Measurements from ENCODE around the gene SERPINE2.
A peak's percentile ranks its signal among the peaks of the same experiment; 100 is the strongest.
"Not testable (repeated sequence)": the region's sequence is repeated elsewhere in the genome, so short reads cannot be mapped to it uniquely, and the experiment has no call there.

SERPINE2 gene

DNA sequence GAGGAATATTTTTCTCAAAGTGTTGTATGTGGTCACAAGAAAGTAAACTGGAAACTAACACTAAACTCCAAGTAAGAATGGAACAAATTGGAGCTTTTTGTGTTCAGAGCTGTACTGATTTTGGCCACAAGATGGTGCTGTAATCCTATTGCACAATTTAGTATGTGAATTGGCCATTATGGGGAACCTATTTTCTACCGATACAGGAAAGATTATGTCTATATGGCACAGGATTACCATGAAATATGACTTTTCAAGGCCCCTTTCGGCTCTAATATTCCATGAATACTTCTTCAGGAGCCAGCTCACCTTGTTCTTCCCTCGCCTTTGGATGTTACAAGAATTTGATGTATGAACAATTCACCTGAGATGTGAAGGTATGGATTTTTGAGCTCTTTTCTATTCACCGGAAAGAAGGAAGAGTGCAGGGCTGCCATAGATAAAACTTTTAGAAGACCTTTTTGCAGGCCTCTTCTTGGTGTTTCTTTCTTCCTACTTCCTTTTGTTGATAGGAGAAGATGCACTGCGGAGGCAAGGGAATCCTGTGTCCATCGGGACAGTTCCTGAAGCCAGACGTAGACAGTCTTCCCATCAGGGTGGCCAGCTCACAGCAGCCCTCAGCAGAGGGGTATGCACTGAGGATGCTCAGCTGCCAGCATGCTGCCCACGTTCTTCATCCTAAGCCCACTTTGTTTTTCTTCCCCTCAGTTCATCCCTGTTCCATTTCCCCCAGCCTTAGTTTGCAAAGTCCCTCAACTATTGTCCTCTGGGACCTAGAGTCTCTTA, 68.5 kb downstream of the SERPINE2 start:
- peak; percentile 21 for DNase-seq

- no peak for DNase-seq
Measured at GRCh38 chr2:223969856-223970255, 69.2 kb downstream of the SERPINE2 start.

GRCh38 chr2:223969315-223969714, 69.8 kb downstream of the SERPINE2 start:
- no peak for DNase-seq

- no peak for DNase-seq
Measured at GRCh38 chr2:223967981-223968380, 71.1 kb downstream of the SERPINE2 start.

DNA sequence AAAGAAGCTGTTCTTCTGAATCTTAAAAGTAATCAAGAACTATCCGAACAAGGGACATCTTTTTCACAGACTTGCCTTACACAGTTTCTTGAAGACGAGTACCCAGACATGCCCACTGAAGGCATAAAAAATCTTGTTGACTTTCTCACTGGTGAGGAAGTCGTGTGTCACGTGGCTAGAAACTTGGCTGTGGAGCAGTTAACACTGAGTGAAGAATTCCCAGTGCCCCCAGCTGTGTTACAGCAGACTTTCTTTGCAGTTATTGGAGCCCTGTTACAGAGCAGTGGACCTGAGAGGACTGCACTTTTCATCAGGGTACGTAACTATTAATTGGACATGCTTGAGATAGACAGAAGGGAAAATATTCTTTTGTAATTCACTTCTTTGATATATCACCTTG, 79.4 kb downstream of the SERPINE2 start:
- DNase-seq, result no peak

DNA sequence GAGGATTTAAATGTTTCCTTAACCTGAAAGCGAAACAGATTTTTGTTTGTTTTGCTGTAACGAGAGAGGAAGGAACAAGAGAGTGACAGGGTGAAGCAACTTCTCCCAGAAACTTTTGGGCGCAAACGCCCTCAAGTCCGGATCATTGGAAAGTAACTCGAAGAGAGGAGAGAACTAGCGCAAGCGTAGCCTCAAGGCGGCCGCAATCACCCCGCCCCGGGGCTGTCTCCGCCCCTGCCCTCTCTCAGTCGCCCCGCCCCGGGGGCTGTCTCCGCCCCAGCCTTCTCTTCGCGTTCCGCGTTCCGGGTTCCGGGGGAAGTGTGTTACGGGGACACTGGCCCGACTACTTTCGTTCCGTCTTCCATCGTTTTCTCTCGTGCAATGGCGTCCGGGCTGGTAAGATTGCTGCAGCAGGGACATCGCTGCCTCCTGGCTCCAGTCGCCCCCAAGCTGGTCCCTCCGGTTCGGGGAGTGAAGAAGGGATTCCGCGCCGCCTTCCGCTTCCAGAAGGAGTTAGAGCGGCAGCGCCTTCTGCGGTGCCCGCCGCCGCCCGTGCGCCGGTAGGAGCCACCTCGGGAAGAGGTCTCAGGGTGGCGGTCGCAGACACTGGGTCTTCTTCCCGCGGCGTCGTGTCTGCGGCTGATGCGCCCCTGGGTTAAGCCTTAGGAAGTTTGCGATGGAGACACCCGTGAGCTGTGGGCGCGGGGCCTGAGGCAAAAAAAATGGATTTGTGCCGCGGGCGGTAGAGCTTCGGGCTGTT, 81.8 kb downstream of the SERPINE2 start, which contains the start of gene MRPL44:
MRPL44 (plus strand) TSS at position 372 of the 760 bp plus-strand sequence; CDS start at position 382, 10 bp downstream.
- peak; percentile 67 for DNase-seq

- no peak for DNase-seq
Measured at GRCh38 chr2:223956300-223956699, 82.8 kb downstream of the SERPINE2 start.

- DNase-seq, result no peak
Measured at GRCh38 chr2:223954401-223954800, 84.7 kb downstream of the SERPINE2 start.

GRCh38 chr2:223952280-223952968, 86.7 kb downstream of the SERPINE2 start:
- DNase-seq, result no peak

GRCh38 chr2:223950448-223951347, 88.4 kb downstream of the SERPINE2 start:
- DNase-seq, result no peak

DNA sequence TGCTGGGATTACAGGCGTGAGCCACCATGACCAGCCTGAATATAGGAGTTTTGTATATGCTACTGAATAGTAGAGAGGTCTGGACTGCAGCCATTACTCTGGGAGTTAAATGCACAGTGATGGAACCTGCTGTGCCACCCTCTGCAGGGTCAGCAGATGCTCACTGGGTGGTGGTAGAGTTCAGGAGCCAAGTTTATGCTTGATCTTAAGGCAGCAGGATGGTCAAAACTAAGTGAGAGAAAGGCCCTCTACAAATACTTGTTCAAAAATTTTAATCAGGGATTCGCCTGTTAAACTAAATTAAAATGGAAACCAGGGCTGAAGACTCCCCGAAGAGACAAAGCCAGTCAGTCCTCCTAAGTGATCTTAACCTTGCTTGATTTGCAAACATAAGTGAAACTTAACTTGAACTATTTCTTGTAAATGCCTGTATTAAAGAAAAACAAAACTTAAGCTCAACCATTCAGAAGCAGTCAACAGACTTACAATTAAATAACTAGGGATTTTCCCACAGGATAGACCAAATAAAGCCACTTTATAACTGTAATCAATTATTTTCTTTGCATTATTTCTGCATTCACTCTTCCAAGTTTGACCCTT, 89.7 kb downstream of the SERPINE2 start:
- no peak for DNase-seq

- no peak for DNase-seq
Measured at GRCh38 chr2:223947711-223948205, 91.3 kb downstream of the SERPINE2 start.

GRCh38 chr2:223945755-223946154, 93.3 kb downstream of the SERPINE2 start:
- DNase-seq, result no peak

GRCh38 chr2:223944703-223945531, 94.2 kb downstream of the SERPINE2 start, which contains the start of gene WDFY1:
TSS of gene WDFY1 (minus strand) at chr2:223945335. CDS start at chr2:223945284, 51 bp downstream.
- DNase-seq, result peak; percentile 24

DNA sequence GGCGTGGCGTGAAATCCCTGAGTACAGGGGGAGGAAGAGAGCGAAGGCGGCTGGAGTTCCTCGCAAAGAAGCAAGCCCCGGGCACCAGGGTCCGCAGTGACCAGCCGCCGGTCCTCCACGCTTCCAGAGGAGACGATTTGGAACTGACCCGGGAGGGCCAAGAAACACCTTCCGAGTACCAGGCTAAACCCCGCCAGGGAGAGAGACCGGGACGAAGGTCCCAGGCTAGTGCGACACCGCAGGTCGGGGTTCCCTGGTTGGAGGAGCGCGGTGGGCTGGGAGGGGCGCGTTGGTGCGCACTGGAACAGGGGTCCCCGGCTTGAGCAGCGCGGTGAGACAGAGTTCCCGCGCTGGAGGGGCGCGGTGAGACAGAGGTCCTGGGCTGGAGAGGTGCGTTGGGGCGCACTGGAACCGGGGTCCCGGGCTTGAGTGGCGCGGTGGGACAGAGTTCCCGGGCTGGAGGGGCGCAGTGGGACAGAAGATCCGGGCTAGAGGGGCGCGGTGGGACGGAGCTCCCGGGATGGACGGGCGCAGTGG, 94.9 kb downstream of the SERPINE2 start:
- no peak for DNase-seq

DNA sequence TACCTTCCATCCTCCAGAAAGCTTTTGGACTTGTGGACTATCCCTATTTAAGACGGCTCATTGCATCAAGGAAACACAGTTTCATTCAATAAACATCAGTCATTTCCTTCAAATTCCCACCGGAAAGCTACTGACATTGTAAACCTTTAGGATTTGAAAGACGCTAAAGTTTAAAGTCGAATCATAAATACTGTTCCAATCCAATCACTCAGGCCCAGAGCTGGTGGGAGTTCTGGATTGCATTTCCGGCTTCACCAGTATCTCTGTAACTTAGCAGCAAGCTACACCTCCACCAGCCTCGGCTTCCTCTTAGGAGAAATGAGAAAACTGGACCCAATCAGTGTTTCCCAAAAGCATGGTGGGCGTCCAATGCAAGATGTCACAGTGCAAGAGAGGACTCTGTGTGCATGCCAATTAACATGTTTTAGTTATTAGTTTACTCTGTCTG, 95.5 kb downstream of the SERPINE2 start:
- DNase-seq, result no peak

GRCh38 chr2:223943135-223943534, 96.0 kb downstream of the SERPINE2 start:
- DNase-seq, result no peak

GRCh38 chr2:223941579-223942277, 97.4 kb downstream of the SERPINE2 start:
- no peak for DNase-seq

- DNase-seq, result not testable (repeated sequence)
Measured at GRCh38 chr2:223939438-223939837, 99.6 kb downstream of the SERPINE2 start.

DNA sequence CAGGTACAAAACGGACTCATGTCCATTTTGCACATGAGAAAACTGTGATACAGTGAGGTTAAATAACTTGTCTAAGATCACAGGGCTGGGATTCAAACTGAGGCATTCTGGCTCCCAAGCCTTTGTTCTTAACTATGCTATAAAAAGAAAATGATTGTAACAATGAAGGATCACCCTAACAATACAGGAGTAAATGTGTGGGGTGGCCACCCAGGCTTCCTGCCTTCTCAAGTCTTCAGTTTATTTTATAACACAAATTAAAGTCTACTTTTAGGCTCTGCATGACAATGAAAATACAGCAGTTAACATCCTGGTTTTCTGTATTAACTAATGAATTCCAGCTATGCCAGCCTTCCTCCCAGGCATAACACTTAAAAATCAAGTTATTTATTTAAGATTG, 101.6 kb downstream of the SERPINE2 start:
- DNase-seq, result no peak
